HG03045 (cell line): ENCODE results near the gene PLCB4.

ENCODE experiments used
- ATAC-seq: cut with Tn5 transposase; IDR thresholded peaks from one replicate; pipeline ENCODE4 v1.9.1; 2021; ENCODE audit warnings: mild to moderate bottlenecking, moderate library complexity; ENCODE audit not compliant: unreplicated experiment

Gene PLCB4

DNA sequence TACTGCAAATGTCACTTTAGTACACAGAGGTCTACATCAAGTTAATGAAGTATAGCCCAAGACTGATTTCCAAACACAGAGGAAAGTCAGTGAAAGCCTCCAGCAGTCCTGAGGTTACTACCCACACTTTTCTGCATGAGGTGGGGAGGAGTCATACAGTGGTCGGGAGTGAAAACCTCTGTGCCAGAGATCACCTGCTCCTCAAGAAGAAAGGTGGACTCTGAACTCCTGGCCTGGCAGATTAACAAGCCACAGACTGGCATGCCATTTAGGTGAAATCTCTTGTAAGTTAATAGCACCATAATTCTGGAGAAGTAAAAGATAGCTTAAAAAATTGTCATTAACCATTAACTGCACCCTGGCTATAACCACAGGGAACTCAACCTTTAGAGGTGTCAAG lies 320.5 kb downstream of the PLCB4 start:
- ATAC-seq: no peak

DNA sequence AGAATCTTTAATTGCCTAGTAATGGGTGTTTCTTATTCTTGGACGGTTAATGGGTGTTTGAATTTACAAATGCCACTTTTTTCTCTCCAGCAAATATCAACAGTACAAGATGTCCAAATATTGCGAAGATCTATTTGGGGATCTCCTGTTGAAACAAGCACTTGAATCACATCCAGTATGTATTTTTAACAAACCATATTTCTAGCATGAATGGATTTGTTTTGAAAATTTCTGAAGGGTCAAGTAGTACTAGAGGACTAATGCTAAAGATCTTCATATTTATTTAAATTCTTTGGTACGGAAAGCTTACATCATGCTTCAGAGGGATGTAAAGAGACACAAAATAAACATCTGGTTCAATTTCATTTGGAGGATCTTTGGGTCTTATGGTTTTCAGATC lies 321.6 kb downstream of the PLCB4 start:
- ATAC-seq: no peak

DNA sequence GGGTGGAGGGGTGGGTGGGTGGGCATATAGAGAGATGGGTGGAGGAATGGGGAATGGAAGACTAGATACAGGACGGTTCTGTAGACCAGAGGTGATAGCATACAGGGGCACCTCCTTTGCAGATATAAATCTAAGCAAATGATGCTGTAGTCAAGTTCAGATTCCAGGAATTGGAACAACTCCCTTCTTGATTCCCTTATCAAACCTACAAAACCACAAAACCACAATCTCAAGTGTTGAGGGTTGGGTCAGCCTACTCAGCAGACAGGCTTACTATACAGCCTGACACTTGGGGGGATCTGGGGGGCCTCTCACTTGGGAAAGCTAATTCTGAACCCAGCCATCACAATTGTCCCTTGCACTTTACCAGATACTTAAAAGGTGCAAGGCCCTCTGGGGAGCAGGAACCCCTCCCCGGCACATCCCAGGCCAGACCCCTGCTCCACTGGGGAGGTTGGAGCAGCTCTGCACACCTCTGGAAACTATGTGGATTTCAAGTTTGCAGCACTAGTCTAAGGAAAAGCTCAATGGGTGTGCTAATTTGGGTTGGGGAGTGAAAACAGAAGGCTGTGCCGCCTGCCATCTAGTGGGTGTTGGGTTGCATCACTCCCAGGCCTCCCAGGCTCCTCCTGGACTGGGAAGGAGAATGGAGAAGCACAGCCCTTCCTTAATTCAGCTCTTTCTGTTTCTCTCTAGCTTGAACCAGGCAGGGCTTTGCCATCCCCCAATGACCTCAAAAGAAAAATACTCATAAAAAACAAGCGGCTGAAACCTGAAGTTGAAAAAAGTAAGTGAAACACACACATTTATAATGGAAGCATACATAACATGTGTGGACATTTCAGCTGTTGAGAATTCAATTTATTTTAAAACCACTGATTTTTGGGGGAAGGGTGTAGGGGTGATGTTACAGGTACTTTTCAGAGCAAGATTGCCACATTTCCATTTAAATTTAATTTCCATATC lies 324.3 kb downstream of the PLCB4 start:
- peak; percentile 47 for ATAC-seq

DNA sequence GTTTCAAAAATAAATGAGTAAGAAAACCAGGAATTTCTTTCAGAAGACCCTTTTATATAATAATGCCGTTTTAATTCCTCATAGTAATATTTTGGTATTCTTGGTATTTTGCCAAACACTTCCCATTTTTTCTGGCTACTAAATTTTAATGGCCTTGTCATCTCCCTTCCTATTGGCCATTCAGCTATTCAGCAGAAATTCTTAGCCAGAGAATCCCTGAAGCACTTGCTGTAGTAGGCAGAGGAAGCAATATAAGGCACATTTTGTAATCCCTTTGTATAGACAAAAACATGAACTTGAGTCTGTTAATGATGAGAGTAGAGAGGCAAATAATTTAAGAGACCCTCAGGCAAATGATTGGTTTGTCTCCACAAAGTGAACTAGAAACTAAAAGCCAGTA lies 327.1 kb downstream of the PLCB4 start:
- no peak for ATAC-seq

DNA sequence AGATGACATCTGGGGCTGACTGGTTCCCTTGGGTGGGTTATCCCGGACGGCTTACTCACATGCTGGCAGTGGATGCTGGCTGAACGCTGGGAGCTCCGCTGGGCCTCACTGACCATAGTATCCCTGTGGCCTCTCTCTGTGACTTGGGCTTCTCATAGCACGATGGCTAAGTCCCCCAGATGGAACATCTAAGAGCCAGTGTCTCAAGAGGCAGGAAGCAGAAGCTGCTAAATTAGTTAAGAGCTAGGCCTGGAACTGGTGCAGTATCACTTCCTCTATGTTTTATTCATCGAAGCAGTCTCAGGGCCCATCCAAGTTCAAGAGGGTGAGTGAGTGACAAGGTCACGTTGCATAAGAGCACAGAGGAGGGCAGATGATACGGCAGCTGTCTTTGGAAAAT lies 329.0 kb downstream of the PLCB4 start:
- peak; percentile 82 for ATAC-seq

DNA sequence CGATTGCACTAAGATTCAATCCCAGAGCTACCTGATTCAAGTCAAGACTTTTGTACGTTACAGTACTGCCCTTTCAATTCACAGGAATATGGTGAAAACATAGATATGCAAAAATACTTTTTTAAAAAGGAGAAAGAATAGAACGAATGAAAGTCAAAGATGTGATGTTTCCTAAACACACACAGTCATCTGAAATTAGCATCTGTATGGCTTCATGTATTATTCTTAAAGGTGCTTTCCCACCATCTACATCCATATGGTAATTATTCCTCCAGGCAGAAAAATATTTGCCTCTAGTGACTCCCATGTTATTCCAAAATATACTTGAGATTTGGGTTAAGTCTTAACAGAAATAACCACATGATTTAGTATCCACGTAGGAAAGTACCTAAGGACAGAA lies 330.0 kb downstream of the PLCB4 start:
- no peak for ATAC-seq

DNA sequence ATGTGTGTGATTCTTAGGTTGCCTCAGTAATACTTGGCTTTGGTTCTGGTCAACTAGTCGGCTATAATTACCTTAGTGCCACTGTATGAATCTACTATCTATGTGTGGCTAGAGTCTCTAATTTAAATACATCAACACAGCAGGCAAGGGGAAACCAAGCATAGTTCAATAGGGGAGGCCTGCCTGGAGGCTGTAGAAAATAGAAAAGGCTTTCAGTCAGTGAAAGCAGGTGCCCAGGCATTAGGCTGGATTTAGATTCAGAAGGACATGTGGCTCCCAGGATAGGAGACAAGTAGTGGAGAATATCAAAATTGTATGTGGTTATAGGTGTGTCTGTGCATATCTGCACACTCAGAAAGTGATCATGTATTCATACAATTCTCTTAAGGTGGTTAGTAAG lies 330.4 kb downstream of the PLCB4 start:
- ATAC-seq: no peak

DNA sequence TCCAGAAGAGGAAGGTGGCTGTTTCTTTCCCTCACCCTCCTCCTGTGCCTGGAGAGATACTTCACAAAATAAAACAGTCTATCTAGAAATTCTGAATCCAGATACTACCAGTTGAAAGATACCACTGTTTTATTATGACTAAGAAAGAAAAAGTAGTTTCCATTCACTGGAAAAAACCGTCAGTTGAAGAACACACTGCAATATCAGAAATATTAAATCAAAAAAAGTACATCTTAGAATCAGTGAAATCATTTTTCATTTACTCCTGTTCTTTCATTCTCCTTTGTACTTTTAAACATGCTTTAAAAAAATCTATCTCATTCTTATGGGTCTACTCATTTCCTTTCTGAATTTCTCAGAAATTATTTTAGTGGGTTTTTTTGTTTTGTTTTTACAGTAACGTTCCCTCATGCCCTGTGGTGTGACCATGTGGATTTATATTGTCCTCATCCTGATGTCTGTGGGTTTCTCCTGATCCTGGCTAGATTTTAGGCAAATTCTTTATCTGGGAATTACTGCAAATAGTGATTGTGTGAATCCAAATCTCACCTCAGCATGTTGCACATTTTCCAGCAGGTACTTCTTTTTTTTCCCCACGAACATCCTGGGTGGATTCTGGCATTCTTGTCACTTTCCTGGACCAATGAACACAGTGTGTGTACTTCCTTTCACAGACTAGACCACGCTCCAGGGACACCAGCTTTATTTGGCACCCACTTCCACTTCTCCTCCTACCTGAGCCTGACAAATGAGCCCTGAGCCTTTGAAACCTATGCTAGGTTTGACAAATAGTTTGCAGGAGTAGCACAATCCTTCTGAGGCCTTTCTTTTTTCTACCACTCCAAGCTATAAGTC lies 331.5 kb downstream of the PLCB4 start:
- no peak for ATAC-seq

DNA sequence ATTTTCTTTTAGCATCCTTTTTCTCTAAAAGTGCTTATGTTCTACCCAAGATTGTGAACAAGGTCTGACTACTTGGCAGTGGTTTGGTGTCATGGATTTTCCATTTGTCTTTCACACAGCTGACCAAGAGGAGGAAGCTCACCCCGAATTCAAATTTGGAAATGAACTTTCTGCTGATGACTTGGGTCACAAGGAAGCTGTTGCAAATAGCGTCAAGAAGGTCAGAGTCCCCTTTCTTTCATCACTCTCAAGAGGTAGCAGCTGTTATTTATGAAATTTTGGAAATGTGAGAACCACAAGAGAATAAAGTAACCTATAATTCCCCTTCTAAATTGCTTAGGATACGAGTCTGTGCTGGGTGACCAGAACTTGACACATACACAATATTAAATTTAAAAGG lies 332.5 kb downstream of the PLCB4 start:
- ATAC-seq: no peak

DNA sequence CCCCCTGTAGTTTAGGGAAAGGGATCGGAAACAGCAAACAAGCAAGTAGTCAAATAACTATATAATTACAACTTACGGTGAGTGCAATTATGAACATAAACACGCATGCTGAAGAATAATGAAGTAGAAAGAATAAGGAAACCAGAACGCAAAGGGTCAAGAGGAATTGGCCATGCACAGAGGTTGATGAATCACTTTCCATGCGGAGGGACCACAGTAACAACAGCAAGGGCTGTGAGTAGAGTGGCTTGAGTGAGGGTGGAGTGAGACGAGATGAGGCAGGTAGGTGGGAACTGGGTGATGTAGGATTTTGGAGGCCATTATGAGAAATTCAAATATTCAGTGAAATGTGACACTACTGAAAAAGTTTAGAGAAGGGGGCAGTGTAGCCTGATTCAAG lies 333.3 kb downstream of the PLCB4 start:
- no peak for ATAC-seq

DNA sequence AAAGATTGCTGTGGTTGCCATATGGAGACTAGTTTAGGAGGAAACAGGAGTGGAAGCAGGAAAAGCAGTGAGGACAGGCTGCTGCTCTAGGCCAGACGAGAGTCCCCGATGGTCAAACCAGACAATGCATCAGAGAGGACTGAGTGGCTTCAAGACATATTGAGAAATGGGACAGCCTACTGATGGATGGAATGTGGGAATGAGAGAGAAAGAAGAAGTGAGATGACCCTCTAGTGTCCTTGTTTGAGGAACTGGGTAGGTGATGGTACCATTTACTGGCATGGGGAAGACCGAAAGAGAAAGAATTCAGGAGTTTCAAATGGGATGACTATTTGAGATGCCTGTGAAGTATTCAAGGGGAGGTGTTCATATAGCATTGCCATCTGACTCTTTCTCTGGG lies 333.7 kb downstream of the PLCB4 start:
- no peak for ATAC-seq

DNA sequence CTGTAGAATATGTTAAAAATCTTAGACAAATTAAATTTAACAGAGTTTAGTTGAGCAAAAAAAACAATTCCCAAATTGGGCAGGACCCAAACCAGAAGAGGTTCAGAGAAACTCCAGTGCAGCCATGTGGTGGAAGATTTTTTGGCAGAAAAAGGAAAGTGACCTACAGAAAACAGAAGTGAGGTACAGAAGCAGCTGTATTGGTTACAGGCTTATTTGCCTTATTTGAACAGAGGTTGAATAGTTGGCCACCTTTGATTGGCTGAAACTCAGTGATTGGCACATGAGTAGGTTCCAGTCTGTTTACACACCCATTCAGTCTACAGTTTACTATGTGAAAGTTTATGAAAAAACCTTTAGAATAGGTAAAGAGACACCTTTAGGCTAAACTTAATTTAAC lies 334.6 kb downstream of the PLCB4 start:
- ATAC-seq: no peak

DNA sequence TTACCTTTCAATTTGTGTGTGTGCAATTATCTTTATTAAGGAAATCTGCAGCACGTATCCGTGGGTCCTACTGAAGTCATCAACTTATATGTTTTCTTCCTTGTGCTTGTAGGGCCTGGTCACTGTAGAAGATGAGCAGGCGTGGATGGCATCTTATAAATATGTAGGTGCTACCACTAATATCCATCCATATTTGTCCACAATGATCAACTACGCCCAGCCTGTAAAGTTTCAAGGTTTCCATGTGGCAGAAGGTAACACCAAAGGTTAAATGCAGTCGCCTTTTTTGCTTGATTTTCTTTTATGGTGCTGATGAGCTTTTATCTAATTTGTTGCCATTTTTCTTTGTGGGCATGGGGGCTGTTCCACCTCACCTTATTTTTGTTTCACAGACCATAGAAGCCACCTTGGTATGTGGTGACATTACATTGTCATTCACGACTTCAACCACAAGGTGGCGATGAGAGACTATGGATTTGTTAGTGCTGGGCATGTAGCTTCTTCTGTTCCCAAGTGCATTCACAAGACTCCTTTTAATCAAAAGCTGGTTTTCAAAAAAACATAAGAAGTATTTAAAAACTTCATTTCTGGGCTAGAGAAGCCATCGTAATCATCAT lies 339.0 kb downstream of the PLCB4 start:
- no peak for ATAC-seq

DNA sequence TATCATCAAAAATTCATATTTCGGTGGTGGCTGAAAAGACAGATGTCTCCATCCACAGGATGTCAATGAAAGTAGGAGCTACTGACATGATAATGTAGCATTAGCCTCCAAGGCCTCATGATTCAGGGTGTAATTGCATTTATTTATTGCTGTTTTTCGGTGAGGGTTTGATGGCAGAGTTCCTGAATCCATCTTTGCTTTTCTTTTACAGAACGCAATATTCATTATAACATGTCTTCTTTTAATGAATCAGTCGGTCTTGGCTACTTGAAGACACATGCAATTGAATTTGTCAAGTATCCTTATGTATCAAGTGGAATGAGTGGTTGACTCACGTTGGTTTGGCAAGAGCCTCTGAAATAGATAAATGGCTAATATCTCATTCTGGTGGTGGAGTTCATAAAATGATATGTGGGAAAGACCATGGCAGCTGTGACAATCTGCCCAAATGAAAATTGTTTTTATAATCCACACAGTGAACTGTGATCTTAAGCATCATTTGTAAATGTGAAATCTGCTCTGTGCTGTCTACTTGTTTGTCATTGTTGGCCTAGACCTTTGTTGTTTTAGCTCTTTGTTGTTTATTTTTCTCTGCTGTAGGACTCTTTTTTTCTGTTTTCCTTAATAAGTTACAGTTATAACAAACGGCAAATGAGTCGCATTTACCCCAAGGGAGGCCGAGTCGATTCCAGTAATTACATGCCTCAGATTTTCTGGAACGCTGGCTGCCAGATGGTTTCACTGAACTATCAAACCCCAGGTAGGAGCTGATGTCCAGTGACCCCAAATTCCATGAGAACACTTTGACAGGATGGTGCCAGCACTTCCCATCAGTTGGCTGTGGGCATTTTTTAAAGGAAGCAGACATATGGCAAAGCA lies 339.8 kb downstream of the PLCB4 start:
- ATAC-seq: no peak

DNA sequence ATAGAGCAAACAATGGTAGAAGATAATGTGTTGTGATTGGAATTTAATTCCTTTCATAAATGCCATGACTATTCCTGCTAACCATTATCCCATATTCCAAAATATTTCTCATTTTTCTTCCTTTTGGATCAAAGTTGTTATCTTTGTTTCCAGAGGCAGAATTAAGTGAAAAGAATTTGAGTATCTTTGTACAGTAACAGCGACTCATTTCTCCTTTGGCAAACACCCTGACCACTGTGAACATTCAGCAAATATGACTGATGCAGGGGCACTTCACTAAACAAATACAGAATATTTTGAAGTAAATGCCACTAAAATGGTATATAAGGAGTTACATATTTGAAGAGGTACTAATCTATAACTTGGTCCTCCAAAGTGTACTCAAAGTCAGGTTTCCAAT lies 340.5 kb downstream of the PLCB4 start:
- no peak for ATAC-seq

DNA sequence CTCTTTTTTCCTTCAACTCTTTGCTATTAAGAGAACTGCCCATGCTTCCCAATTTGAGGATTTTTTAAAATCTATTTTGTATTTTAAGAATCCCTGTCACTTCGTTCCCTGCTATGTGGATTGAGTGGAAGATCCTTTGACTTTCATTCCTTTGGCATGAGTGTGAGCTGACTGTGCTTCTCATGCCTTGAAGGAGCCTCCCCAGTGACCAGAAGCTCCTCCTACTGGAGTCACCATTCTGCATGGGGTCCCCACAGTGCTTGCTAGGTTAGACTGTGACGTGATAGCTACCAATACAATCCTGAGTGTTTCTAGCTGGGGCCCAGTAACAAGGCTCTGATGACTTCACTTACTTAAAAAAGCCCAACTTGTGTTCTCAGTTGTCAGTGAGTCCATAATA lies 341.1 kb downstream of the PLCB4 start:
- ATAC-seq: no peak

DNA sequence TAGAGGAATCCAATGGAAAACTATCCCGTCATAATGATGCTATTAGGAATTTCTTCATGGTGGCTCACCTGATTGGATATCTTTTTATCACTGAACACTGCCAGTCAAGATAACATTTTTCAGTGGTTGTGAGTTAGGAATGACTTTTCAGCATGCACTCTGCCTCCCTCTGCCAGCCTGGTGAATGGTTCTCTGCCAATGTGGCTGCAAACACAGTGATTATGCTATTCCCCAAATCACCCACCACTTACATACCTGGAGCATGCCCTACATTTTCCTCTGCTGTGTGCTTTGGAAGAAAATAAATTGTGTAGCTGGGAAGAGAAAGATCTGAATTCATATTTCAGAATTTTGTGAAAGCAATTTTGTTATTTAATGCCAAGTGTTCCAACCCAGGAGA lies 342.9 kb downstream of the PLCB4 start:
- no peak for ATAC-seq

DNA sequence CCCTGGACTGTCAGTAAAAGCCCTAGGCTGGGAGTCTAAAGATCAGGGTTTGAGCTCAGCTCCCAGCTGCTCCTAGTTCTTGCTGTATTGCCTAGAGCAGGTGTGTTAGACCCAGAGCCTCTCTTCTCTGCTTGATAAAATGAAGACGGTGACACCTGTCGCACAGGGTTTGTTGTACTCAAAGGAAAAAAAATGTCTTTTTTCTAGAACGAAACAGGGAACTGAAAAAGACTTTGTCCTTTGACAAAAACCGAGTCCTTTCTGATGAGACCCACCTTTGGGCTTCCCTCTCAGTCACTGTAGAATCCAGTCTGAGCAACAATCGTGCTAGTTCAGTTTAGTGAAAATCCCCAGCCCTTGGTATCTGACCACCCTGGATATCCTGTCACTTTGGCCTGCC lies 343.4 kb downstream of the PLCB4 start:
- no peak for ATAC-seq

DNA sequence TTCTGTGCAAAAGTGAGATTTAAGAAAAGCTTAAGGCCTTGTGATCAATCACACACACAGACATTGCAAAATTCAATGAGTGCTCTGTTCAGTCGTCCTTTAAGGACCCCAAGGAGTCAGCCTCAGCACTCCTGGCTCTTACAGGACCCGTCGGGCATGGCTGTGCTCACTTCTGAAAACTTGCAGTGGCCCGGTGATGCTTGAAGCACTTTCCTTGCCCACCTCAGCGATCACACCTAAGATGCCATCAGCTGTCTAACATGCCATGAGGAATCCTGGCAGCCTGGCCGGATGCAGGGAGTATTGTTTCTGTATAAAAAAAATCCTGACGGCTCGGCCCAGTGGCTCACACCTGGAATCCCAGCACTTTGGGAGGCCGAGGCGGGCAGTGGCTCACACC lies 344.1 kb downstream of the PLCB4 start:
- no peak for ATAC-seq

DNA sequence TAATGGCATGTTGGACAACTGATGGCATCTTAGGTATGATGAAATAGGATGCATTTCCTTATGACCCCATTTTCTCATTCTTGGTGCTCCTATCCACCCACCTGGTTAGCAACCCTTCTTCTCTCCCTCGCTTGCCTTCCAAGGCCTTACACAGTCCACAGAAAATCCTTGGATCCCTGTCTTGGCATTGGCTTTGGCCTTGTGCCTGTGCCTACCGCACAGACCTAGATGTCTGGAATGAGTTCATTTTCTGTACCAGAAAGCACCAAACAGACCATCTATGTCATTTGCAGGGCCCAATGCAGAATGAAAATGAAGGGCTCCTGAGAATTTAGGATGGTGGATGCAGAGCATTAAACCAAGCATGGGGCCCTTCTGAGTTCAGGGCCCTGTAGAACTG lies 346.5 kb downstream of the PLCB4 start:
- no peak for ATAC-seq

DNA sequence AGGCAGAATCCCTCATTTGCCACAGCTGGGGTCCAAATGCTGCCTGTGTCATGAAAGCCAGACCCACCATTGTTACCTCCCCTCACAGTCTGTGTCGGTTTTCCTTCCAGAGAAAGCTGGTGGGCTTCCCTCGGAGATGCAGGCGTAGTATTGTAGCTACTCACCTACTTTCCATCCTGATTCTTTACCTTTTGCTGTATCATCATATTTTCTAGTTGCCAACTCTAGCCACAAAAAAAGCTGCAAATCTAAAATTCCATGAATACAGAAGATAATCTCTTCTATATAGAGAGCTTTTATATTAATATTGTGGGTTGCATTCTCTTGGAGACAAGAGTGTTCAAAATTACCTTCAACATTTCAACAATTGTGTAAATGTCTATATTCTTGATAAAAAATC lies 347.5 kb downstream of the PLCB4 start:
- no peak for ATAC-seq
